GM21367 (cell line): ENCODE measurements around the gene ELF1.
A peak's percentile ranks its signal among the peaks of the same experiment; 100 is the strongest.
"Not testable (repeated sequence)": the region's sequence is repeated elsewhere in the genome, so short reads cannot be mapped to it uniquely, and the experiment has no call there.

ENCODE experiments used
- ATAC-seq: cut with Tn5 transposase; IDR thresholded peaks from one replicate; pipeline ENCODE4 v1.9.1; 2021; ENCODE audit not compliant: unreplicated experiment

Gene ELF1

GRCh38 chr13:40983259-40983658 lies 35.9 kb downstream of the ELF1 start:
- ATAC-seq, result no peak

- peak; percentile 45 for ATAC-seq
These were observed 36.3 kb downstream of the ELF1 start for GRCh38 chr13:40982772-40983171.

GRCh38 chr13:40981949-40982348 lies 37.2 kb downstream of the ELF1 start:
- no peak for ATAC-seq

- ATAC-seq, result no peak
These were observed 37.8 kb downstream of the ELF1 start for GRCh38 chr13:40981361-40981760.

- ATAC-seq, result no peak
These were observed 38.7 kb downstream of the ELF1 start for GRCh38 chr13:40980461-40980860.

- no peak for ATAC-seq
These were observed 39.9 kb downstream of the ELF1 start for GRCh38 chr13:40979232-40979631.

- ATAC-seq, result not testable (repeated sequence)
These were observed 41.0 kb downstream of the ELF1 start for GRCh38 chr13:40978109-40978508.

- ATAC-seq, result no peak
These were observed 43.7 kb downstream of the ELF1 start for GRCh38 chr13:40975441-40975840.

GRCh38 chr13:40974460-40975407 lies 44.4 kb downstream of the ELF1 start:
- peak; percentile 54 for ATAC-seq

GRCh38 chr13:40973409-40973808 lies 45.7 kb downstream of the ELF1 start:
- no peak for ATAC-seq

- no peak for ATAC-seq
These were observed 47.8 kb downstream of the ELF1 start for GRCh38 chr13:40971321-40971720.

GRCh38 chr13:40970803-40971202 lies 48.3 kb downstream of the ELF1 start:
- no peak for ATAC-seq

- ATAC-seq, result peak; percentile 61
These were observed 49.8 kb downstream of the ELF1 start for GRCh38 chr13:40969169-40969901.

- no peak for ATAC-seq
These were observed 50.6 kb downstream of the ELF1 start for GRCh38 chr13:40968416-40969000.

- no peak for ATAC-seq
These were observed 52.8 kb downstream of the ELF1 start for GRCh38 chr13:40966298-40966697.

GRCh38 chr13:40963927-40964326 lies 55.2 kb downstream of the ELF1 start:
- ATAC-seq, result no peak

- ATAC-seq, result no peak
These were observed 57.3 kb downstream of the ELF1 start for GRCh38 chr13:40961826-40962225.

GRCh38 chr13:40961214-40961613 lies 57.9 kb downstream of the ELF1 start:
- ATAC-seq, result no peak

- ATAC-seq, result no peak
These were observed 58.4 kb downstream of the ELF1 start for GRCh38 chr13:40960716-40961115.

- no peak for ATAC-seq
These were observed 60.5 kb downstream of the ELF1 start for GRCh38 chr13:40958655-40959054.

- ATAC-seq, result no peak
These were observed 72.6 kb downstream of the ELF1 start for GRCh38 chr13:40946485-40946884.

- ATAC-seq, result no peak
These were observed 76.0 kb downstream of the ELF1 start for GRCh38 chr13:40943073-40943472.
